ENCODE data around the gene PLIN1. TPM values are rescaled to one million over a fixed set of nuclear protein-coding genes. Genes with fewer than 3 reads are reported as not detected.

Gene PLIN1
- total RNA-seq, 1 experiment from 2014 or later: 0.09 TPM

- Histone ChIP-seq H4K8ac (replicated peaks; ENCODE audit: insufficient read length, low read depth, low read length) (no peak overlapping the region), H2BK20ac (ENCODE audit: low read depth, low read length, poor library complexity, severe bottlenecking) (no peak overlapping the region), H2BK15ac (ENCODE audit: low read depth, low read length) (no peak overlapping the region), H3K4ac (ENCODE audit: low read depth, low read length) (no peak overlapping the region), H3K4me1 (ENCODE audit: insufficient read depth, low read length) (no peaks in the 10 kb centered on the region), H2BK12ac (ENCODE audit: insufficient read length, low read depth, low read length) (no peak overlapping the region), H3K56ac (ENCODE audit: insufficient read length, low read depth, low read length) (no peak overlapping the region), H4K91ac (ENCODE audit: insufficient read length, low read depth, low read length) (no peak overlapping the region), H3K79me1 (ENCODE audit: insufficient read depth, low read depth, low read length, poor library complexity, severe bottlenecking) (no peaks in the 10 kb centered on the region), H2BK120ac (ENCODE audit: low read depth, low read length, poor library complexity, severe bottlenecking) (no peak overlapping the region), H3K9ac (ENCODE audit: extremely low read depth, insufficient read length, low read length) (no peak overlapping the region), H3K27me3 (ENCODE audit: insufficient read depth, low read length) (no peaks in the 10 kb centered on the region), H2AFZ (ENCODE audit: low read length) (no peak overlapping the region), H3K18ac (ENCODE audit: insufficient read length, low read depth, low read length) (no peak overlapping the region), H2AK5ac (ENCODE audit: insufficient read length, low read length) (no peak overlapping the region), H4K20me1 (ENCODE audit: control insufficient read depth, insufficient read depth, insufficient read length) (no peaks in the 10 kb centered on the region), H3K23me2 (ENCODE audit: insufficient read length, low read depth, low read length, poor library complexity, severe bottlenecking) (no peaks in the 10 kb centered on the region), H3K9me3 (ENCODE audit: control insufficient read depth, low read depth, low read length) (no peaks in the 10 kb centered on the region), H2BK5ac (ENCODE audit: insufficient read length, low read length) (no peak overlapping the region), H3T11ph (ENCODE audit: low read length) (no peak overlapping the region), H4K5ac (ENCODE audit: insufficient read length, low read depth, low read length) (no peak overlapping the region), H3K23ac (ENCODE audit: insufficient read length, low read depth, low read length) (no peak overlapping the region), H3K4me2 (ENCODE audit: insufficient read depth, insufficient read length, low read length) (no peak overlapping the region), H3K27ac (ENCODE audit: insufficient read length, low read depth, low read length) (no peak overlapping the region), H3K79me2 (ENCODE audit: insufficient read depth, low read length) (no peaks in the 10 kb centered on the region), H3K14ac (ENCODE audit: insufficient read depth, low read length) (no peak overlapping the region)
- H3K9me3 Mint-ChIP-seq: peaks cover 3 to 6% of the 10 kb centered on the region in 2 experiments; a peak in 3 of 5 replicates
- peaks cover 22 to 60% (median 46%) of the 10 kb centered on the region in 3 experiments for H3K36me3 Mint-ChIP-seq (ENCODE audit: insufficient read depth in 1 of 3, low read depth in 3 of 3)
- no peak overlapping the region for H3K4me3 Mint-ChIP-seq
- WGBS (ENCODE audit: extremely low coverage, insufficient read length, low lambda C conversion rate): no CpG with 5 or more reads among the region's 5 CpGs
- no peaks in the 10 kb centered on the region for H3K4me1 Mint-ChIP-seq
- TF ChIP-seq CTCF (conservative IDR thresholded peaks at IDR 0.05): no peak
- H3K27me3 Mint-ChIP-seq (ENCODE audit: low read depth): no peaks in the 10 kb centered on the region
- DNase-seq: no peak
- H3K27ac Mint-ChIP-seq: no peak overlapping the region
These were observed 38.1 kb downstream of the PLIN1 start for GRCh38 chr15:89641053-89641452.
